Mucosa of descending colon (tissue), 3 donors: ENCODE results near the gene EHD3. TPM values are rescaled to one million over a fixed set of nuclear protein-coding genes. Genes with fewer than 3 reads are reported as not detected.
A peak's percentile ranks its signal among the peaks of the same experiment; 100 is the strongest.

Experiments
- ATAC-seq: fragments of 200-7000 bp; cut with Tn5 transposase; one replicate; pipeline ENCODE4 v1.9.1; 2020; ENCODE audit warnings: mild to moderate bottlenecking, moderate library complexity
- DNase-seq, 3 donors: peaks; one replicate each; pipeline ENCODE4 v3.0.0-alpha.2; 2020
- H3K36me3 ChIP-seq: fragments of 200-600 bp; one replicate; pipeline ENCODE4 v1.8.0; 2021; ENCODE audit warnings: low read depth, mild to moderate bottlenecking
- H3K4me1 ChIP-seq: fragments of 200-600 bp; one replicate; pipeline ENCODE4 v1.8.0; 2021; ENCODE audit warnings: low read depth, mild to moderate bottlenecking
- H3K4me3 ChIP-seq: fragments of 200-600 bp; one replicate; pipeline ENCODE4 v1.8.0; 2021; ENCODE audit warnings: mild to moderate bottlenecking
- H3K9me3 ChIP-seq: fragments of 200-600 bp; one replicate; pipeline ENCODE4 v1.8.0; 2021; ENCODE audit warnings: mild to moderate bottlenecking
- intact Hi-C, 2 donors: fragments of 100-400 bp; cut with DNase I in 1 of 2; cut with micrococcal nuclease in 1 of 2; formaldehyde crosslinking; loops; one replicate each; pipeline versions ENCODE4 v1.11.0 to v1.11.1; 2022; cut with DNase I, micrococcal nuclease
- total RNA-seq, 3 donors: library from RNA; stranded (reverse); fragmentation: NEBNext Ultra II Directional in 2 of 3; extraction: Animal tissue kit (Norgen Biotek cat#: 25700) in 2 of 3; gene quantifications; one replicate each; pipeline versions ENCODE4 v1.2.1 to v1.2.4, GENCODE V29; 2021 to 2023
- TF ChIP-seq, protein P1 (sequence below): fragments of 200-600 bp; IDR thresholded peaks from one replicate; pipeline ENCODE4 v1.8.0; 2022; ENCODE audit warnings: antibody characterized with exemption, mild to moderate bottlenecking
- donor health status: DM: no; HTN: no; CAD: no; lungs with moderate emphysema.
- donor health status: DM: no; HTN: no; CAD: no.
- donor health status: DM: no; HTN: yes; CAD: no.

The EHD3 gene
- total RNA-seq, 3 donors from 2014 or later: 0.87 to 4.4 (median 1.9) TPM

DNA sequence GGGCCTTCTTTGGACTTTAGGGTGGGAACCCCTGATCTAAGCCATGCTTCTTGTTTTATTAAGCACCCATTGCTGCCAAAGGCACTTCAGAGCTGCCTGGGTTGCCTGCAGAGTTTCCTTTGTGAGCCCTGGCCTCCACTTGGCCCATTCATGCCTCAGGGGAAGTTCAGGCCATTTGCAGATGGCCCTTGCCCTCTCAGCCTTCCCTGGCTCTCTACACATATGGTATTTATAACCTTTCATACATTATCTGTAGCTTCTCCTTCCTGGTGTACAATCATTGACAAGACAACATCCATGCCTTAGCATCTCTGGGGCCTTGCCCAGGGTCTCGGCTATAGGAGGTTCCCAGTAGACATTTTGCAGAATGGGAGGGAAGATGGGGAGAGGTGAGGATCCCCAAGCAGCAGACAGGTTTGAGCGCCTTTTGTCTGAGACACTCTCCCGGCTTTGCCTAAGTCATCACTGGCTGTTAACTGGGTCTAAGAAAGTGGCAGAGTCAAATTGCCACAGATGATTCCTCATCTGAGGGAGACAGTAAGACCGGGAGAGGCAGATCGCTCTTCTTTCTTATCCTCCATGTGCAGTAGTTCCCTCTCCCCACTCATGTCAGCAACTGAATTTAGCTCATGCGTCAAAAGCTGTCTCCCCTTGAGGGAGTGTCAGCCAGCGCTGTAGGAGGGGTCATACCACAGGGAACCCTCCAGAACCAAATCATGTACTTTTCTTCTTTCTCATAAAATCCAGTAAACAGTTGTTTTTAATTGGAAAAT lies 2.7 kb downstream of the EHD3 start:
- Histone ChIP-seq H3K4me3 (no peak overlapping the region), H3K36me3 (no peaks in the 10 kb centered on the region), H3K9me3 (no peaks in the 10 kb centered on the region), H3K4me1 (peaks cover 7% of the 10 kb centered on the region)
- no peak for ATAC-seq
- no peak for DNase-seq
- TF ChIP-seq, protein P1, sequence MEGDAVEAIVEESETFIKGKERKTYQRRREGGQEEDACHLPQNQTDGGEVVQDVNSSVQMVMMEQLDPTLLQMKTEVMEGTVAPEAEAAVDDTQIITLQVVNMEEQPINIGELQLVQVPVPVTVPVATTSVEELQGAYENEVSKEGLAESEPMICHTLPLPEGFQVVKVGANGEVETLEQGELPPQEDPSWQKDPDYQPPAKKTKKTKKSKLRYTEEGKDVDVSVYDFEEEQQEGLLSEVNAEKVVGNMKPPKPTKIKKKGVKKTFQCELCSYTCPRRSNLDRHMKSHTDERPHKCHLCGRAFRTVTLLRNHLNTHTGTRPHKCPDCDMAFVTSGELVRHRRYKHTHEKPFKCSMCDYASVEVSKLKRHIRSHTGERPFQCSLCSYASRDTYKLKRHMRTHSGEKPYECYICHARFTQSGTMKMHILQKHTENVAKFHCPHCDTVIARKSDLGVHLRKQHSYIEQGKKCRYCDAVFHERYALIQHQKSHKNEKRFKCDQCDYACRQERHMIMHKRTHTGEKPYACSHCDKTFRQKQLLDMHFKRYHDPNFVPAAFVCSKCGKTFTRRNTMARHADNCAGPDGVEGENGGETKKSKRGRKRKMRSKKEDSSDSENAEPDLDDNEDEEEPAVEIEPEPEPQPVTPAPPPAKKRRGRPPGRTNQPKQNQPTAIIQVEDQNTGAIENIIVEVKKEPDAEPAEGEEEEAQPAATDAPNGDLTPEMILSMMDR: no peak
- intact Hi-C loops: no loop called here

GRCh38 chr2:31237348-31238017 lies 3.5 kb downstream of the EHD3 start:
- TF ChIP-seq, protein P1: no peak
- no peak for ATAC-seq
- no peaks in the 10 kb centered on the region for H3K36me3 ChIP-seq
- no peak for DNase-seq
- intact Hi-C loops: no loop called here
- H3K9me3 ChIP-seq: no peaks in the 10 kb centered on the region
- peaks cover 7% of the 10 kb centered on the region for H3K4me1 ChIP-seq
- H3K4me3 ChIP-seq: no peak overlapping the region

DNA sequence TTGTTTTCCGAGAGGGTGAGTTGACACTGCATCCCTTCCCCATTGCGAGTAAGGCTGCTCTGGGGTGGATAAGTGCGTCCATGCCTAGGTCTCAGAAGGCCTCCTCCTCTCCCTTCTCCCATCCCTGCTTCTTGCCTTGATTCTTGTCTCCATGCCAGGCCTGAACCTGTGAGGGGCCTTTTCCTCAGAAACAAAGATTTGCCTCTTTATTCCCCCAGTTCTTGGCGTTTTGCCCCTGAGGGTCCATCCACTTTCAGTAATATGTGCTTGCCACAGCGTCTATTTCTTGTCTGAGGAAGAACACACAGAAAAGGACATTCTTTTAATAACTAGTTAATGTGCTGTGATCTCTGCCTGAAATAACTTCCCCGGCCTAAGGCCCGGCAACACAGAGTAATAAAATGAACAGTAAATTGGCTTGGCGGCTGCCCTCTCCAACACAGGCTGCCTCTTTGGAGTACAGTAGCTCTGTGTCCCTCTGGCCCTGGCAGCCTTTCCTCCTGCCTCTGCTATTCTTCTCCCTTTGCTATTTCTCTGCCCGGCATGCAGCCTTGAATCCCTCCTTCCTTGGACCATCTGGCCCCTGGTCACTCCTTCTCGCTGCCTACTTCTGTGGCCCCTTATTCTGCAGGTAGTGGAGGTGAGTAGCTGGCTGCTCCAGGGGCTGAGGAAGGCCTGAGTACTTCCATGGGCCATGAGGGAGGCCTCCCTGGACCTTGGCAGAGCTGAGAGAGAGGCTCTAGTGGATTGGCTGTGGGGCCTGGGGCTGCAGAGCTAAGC lies 4.4 kb downstream of the EHD3 start:
- no peak overlapping the region for H3K4me3 ChIP-seq
- H3K9me3 ChIP-seq: no peaks in the 10 kb centered on the region
- ATAC-seq: no peak
- no peak for DNase-seq
- peaks cover 7% of the 10 kb centered on the region for H3K4me1 ChIP-seq
- intact Hi-C loops: no loop called here
- no peaks in the 10 kb centered on the region for H3K36me3 ChIP-seq
- TF ChIP-seq, protein P1: no peak

GRCh38 chr2:31238906-31239592 lies 5.1 kb downstream of the EHD3 start:
- Histone ChIP-seq H3K4me1 (peaks cover 4% of the 10 kb centered on the region), H3K9me3 (no peaks in the 10 kb centered on the region), H3K4me3 (no peak overlapping the region), H3K36me3 (no peaks in the 10 kb centered on the region)
- intact Hi-C loops: no loop called here
- ATAC-seq (no peak), DNase-seq (no peak)
- TF ChIP-seq, protein P1: no peak

GRCh38 chr2:31239593-31240177 lies 5.7 kb downstream of the EHD3 start:
- H3K36me3 ChIP-seq: no peaks in the 10 kb centered on the region
- ATAC-seq: peak; percentile 17
- intact Hi-C loops: no loop called here
- TF ChIP-seq, protein P1: no peak
- DNase-seq: no peak
- no peak overlapping the region for H3K4me3 ChIP-seq
- H3K4me1 ChIP-seq: no peaks in the 10 kb centered on the region
- no peaks in the 10 kb centered on the region for H3K9me3 ChIP-seq
